A549 (cell line): Measurements from ENCODE around the gene TRIM71.

Experiments used
- CBX2 ChIP-seq: fragments of 200-600 bp; sonication (generic); IDR thresholded peaks from 2 replicates; pipeline ENCODE4 v1.6.1; 2016; ENCODE audit warnings: low read depth, mild to moderate bottlenecking, borderline replicate concordance
- CEBPB ChIP-seq, 2 experiments: fragments of >200 bp in 1 of 2; sonication (Bioruptor Twin) in 1 of 2; formaldehyde crosslinking in 1 of 2; IDR thresholded peaks; 2 replicates each; pipeline ENCODE4 v1.6.1; 2012 to 2016
- JUNB ChIP-seq: fragments of >200 bp; sonication (Bioruptor Twin); formaldehyde crosslinking; IDR thresholded peaks from 2 replicates; pipeline ENCODE4 v1.6.1; 2016
- POLR2A ChIP-seq: IDR thresholded peaks from 2 replicates; pipeline ENCODE4 v1.6.1; 2012; ENCODE audit warnings: mild to moderate bottlenecking, low read length
- RNF2 ChIP-seq: fragments of 200-600 bp; sonication (generic); IDR thresholded peaks from 2 replicates; pipeline ENCODE4 v1.6.1; 2016; ENCODE audit warnings: low read depth, mild to moderate bottlenecking, antibody characterized with exemption, moderate library complexity, borderline replicate concordance
- TF ChIP-seq, protein P1 (sequence below): fragments of >200 bp; sonication (Bioruptor Twin); formaldehyde crosslinking; IDR thresholded peaks from 3 replicates; pipeline ENCODE4 v1.5.1; 2016

DNA sequence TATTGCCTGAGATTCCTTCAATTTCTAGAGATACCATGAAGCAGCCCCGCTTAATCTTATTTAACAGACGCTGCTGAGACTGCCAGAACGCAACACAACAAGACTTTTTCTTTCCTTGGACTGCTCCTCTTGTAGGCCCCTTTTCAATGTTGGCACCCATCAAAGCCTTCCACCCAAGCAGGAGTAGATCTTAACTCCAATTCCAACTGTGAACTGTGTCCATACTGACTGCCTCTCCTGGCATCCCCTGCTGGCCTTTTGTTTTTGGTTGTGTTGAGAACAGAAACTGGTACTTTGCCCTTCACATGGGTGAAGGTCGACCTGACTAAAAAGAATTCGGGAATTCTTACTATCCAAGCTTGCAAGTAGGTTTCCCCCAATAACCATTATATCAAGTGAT lies 50.2 kb downstream of the TRIM71 start:
- no peak for TF ChIP-seq CEBPB (IDR thresholded peaks at IDR 0.05)
- TF ChIP-seq, protein P1, sequence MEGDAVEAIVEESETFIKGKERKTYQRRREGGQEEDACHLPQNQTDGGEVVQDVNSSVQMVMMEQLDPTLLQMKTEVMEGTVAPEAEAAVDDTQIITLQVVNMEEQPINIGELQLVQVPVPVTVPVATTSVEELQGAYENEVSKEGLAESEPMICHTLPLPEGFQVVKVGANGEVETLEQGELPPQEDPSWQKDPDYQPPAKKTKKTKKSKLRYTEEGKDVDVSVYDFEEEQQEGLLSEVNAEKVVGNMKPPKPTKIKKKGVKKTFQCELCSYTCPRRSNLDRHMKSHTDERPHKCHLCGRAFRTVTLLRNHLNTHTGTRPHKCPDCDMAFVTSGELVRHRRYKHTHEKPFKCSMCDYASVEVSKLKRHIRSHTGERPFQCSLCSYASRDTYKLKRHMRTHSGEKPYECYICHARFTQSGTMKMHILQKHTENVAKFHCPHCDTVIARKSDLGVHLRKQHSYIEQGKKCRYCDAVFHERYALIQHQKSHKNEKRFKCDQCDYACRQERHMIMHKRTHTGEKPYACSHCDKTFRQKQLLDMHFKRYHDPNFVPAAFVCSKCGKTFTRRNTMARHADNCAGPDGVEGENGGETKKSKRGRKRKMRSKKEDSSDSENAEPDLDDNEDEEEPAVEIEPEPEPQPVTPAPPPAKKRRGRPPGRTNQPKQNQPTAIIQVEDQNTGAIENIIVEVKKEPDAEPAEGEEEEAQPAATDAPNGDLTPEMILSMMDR, result no peak
- TF ChIP-seq RNF2, result no peak
- TF ChIP-seq POLR2A, result no peak
- no peak for TF ChIP-seq CBX2
- TF ChIP-seq JUNB, result no peak
